IMR-90 (cell line): Measurements from ENCODE around the gene SLC47A2. TPM values are rescaled to one million over a fixed set of nuclear protein-coding genes. Genes with fewer than 3 reads are reported as not detected.
A peak's percentile ranks its signal among the peaks of the same experiment; 100 is the strongest.

Experiments
- ATAC-seq: fragments of 200-7000 bp; cut with Tn5 transposase; 2 replicates; pipeline ENCODE4 v1.9.1; 2020; ENCODE audit warnings: low read depth, mild to moderate bottlenecking, moderate library complexity
- BruUV-seq: library from RNA; stranded (reverse); fragments of 400-500 nt; replicated peaks from 2 replicates; lab custom pipeline; 2021; lab: Mats Ljungman, UMichigan
- CTCF ChIA-PET: fragments of 300-600 bp; formaldehyde crosslinking; extraction: SDS; loops from one replicate; lab custom pipeline; 2021; ENCODE audit warnings: antibody characterized with exemption; lab: Yijun Ruan, JAX
- POLR2A ChIA-PET: fragments of 300-600 bp; sonication (Branson Sonifier 250); formaldehyde crosslinking; loops from one replicate; lab custom pipeline; 2022; ENCODE audit warnings: antibody characterized with exemption; ENCODE audit not compliant: unreplicated experiment; lab: Charles Lee
- DNase-seq: peaks from one replicate; pipeline ENCODE4 v3.0.0; 2013
- H2AFZ ChIP-seq: replicated peaks from 2 replicates; pipeline ENCODE3; 2013; ENCODE audit warnings: low read length, mild to moderate bottlenecking; ENCODE audit not compliant: poor library complexity
- H2AK5ac ChIP-seq: 2 replicates; pipeline ENCODE4 v1.6.1; 2013; ENCODE audit warnings: low read depth, low read length, inconsistent platforms
- H2AK9ac ChIP-seq: replicated peaks from 2 replicates; pipeline ENCODE3; 2013; ENCODE audit warnings: mild to moderate bottlenecking, low read depth, low read length, moderate library complexity; ENCODE audit not compliant: poor library complexity
- H2BK120ac ChIP-seq: 2 replicates; pipeline ENCODE4 v1.6.1; 2013; ENCODE audit warnings: low read depth, low read length, inconsistent platforms
- H2BK15ac ChIP-seq: 3 replicates; pipeline ENCODE4 v1.6.1; 2013; ENCODE audit warnings: low read depth, low read length, inconsistent platforms
- H2BK20ac ChIP-seq: 2 replicates; pipeline ENCODE4 v1.6.1; 2013; ENCODE audit warnings: low read depth, mild to moderate bottlenecking, inconsistent platforms, low read length, moderate library complexity
- H2BK5ac ChIP-seq: 2 replicates; pipeline ENCODE4 v1.6.1; 2013; ENCODE audit warnings: mild to moderate bottlenecking, low read depth, low read length, inconsistent platforms; ENCODE audit not compliant: poor library complexity, severe bottlenecking
- H3K14ac ChIP-seq: replicated peaks from 2 replicates; pipeline ENCODE4 v1.6.1; 2013; ENCODE audit warnings: low read depth, low read length, inconsistent platforms
- H3K18ac ChIP-seq: 2 replicates; pipeline ENCODE4 v1.6.1; 2013; ENCODE audit warnings: low read depth, low read length, control low read depth
- H3K23ac ChIP-seq: 2 replicates; pipeline ENCODE4 v1.6.1; 2013; ENCODE audit warnings: low read depth, low read length, inconsistent platforms
- H3K27ac ChIP-seq: 2 replicates; pipeline ENCODE4 v1.5.1; 2013; ENCODE audit warnings: mild to moderate bottlenecking, control low read depth, low read length; ENCODE audit not compliant: insufficient read depth
- H3K27me3 ChIP-seq: 2 replicates; pipeline ENCODE4 v1.6.1; 2013; ENCODE audit warnings: low read length; ENCODE audit not compliant: control insufficient read depth, insufficient read depth
- H3K36me3 ChIP-seq: 2 replicates; pipeline ENCODE4 v1.6.1; 2013; ENCODE audit warnings: low read length, mixed read lengths; ENCODE audit not compliant: control insufficient read depth, insufficient read depth
- H3K4ac ChIP-seq: 2 replicates; pipeline ENCODE4 v1.6.1; 2013; ENCODE audit warnings: low read depth, low read length, inconsistent platforms
- H3K4me1 ChIP-seq: 2 replicates; pipeline ENCODE4 v1.6.1; 2013; ENCODE audit warnings: low read length, mixed read lengths; ENCODE audit not compliant: control insufficient read depth, insufficient read depth
- H3K4me2 ChIP-seq: 2 replicates; pipeline ENCODE4 v1.6.1; 2013; ENCODE audit warnings: low read depth, mild to moderate bottlenecking, control low read depth, low read length, moderate library complexity
- H3K4me3 ChIP-seq: 2 replicates; pipeline ENCODE4 v1.5.1; 2013; ENCODE audit warnings: low read depth, mild to moderate bottlenecking, control low read depth, low read length, moderate library complexity; ENCODE audit not compliant: insufficient read depth
- H3K56ac ChIP-seq: 2 replicates; pipeline ENCODE4 v1.6.1; 2013; ENCODE audit warnings: low read length, inconsistent platforms; ENCODE audit not compliant: insufficient read depth; ENCODE audit errors: extremely low read depth
- H3K79me1 ChIP-seq, 2 experiments: 2 replicates each; pipeline ENCODE4 v1.6.1; 2013; ENCODE audit warnings: low read length in 2 of 2, inconsistent platforms in 1 of 2, low read depth in 1 of 2
- H3K9ac ChIP-seq: 2 replicates; pipeline ENCODE4 v1.6.1; 2013; ENCODE audit warnings: low read depth, low read length, control low read depth
- H3K9me1 ChIP-seq: 2 replicates; pipeline ENCODE4 v1.6.1; 2013; ENCODE audit warnings: low read length, inconsistent platforms; ENCODE audit not compliant: insufficient read depth
- H3K9me3 ChIP-seq: 2 replicates; pipeline ENCODE4 v1.6.1; 2013; ENCODE audit warnings: low read length; ENCODE audit not compliant: control insufficient read depth, insufficient read depth
- H4K20me1 ChIP-seq: 2 replicates; pipeline ENCODE4 v1.6.1; 2013; ENCODE audit warnings: low read length, inconsistent platforms; ENCODE audit not compliant: insufficient read depth
- H4K5ac ChIP-seq: 2 replicates; pipeline ENCODE4 v1.6.1; 2013; ENCODE audit warnings: mild to moderate bottlenecking, low read depth, low read length, control low read depth
- H4K8ac ChIP-seq, 2 experiments: 2 replicates each; pipeline ENCODE4 v1.6.1; 2013; ENCODE audit warnings: low read depth in 2 of 2, low read length in 2 of 2, control low read depth in 1 of 2, inconsistent platforms in 1 of 2
- H4K91ac ChIP-seq: 2 replicates; pipeline ENCODE4 v1.6.1; 2013; ENCODE audit warnings: low read depth, low read length, inconsistent platforms; ENCODE audit not compliant: insufficient read depth
- BHLHE40 ChIP-seq: fragments of 150-350 bp; IDR thresholded peaks from 2 replicates; pipeline ENCODE4 v1.6.1; 2016; ENCODE audit warnings: mild to moderate bottlenecking, low read depth, low read length
- CEBPB ChIP-seq: IDR thresholded peaks from 2 replicates; pipeline ENCODE4 v1.6.1; 2012; ENCODE audit warnings: low read depth, low read length, improper control_type of control experiment
- CHD1 ChIP-seq: IDR thresholded peaks from 2 replicates; pipeline ENCODE4 v1.6.1; 2012; ENCODE audit warnings: low read depth, low read length, improper control_type of control experiment
- CTCF ChIP-seq: conservative IDR thresholded peaks from 2 replicates; pipeline ENCODE4 v1.5.1; 2012; ENCODE audit warnings: mild to moderate bottlenecking, low read depth, low read length, improper control_type of control experiment
- ELK1 ChIP-seq: fragments of 150-350 bp; IDR thresholded peaks from 2 replicates; pipeline ENCODE4 v1.6.1; 2016; ENCODE audit warnings: low read depth, mild to moderate bottlenecking, low read length, moderate library complexity, borderline replicate concordance
- FOS ChIP-seq: fragments of 150-350 bp; IDR thresholded peaks from 2 replicates; pipeline ENCODE4 v1.6.1; 2016; ENCODE audit warnings: low read depth, low read length
- MAFK ChIP-seq: IDR thresholded peaks from 2 replicates; pipeline ENCODE4 v1.6.1; 2012; ENCODE audit warnings: low read depth, low read length, improper control_type of control experiment
- MAZ ChIP-seq: IDR thresholded peaks from 2 replicates; pipeline ENCODE4 v1.6.1; 2012; ENCODE audit warnings: low read depth, mild to moderate bottlenecking, low read length, improper control_type of control experiment, moderate library complexity, borderline replicate concordance
- MXI1 ChIP-seq: IDR thresholded peaks from 2 replicates; pipeline ENCODE4 v1.6.1; 2012; ENCODE audit warnings: low read depth, mild to moderate bottlenecking, low read length, moderate library complexity, borderline replicate concordance
- NFE2L2 ChIP-seq: fragments of 150-350 bp; IDR thresholded peaks from 2 replicates; pipeline ENCODE4 v1.6.1; 2016; ENCODE audit warnings: low read depth, mild to moderate bottlenecking, low read length
- POLR2A ChIP-seq: IDR thresholded peaks from 2 replicates; pipeline ENCODE4 v1.6.1; 2012; ENCODE audit warnings: mild to moderate bottlenecking, low read depth, low read length
- RAD21 ChIP-seq: IDR thresholded peaks from 2 replicates; pipeline ENCODE4 v1.6.1; 2012; ENCODE audit warnings: low read length, improper control_type of control experiment
- RCOR1 ChIP-seq: IDR thresholded peaks from 2 replicates; pipeline ENCODE4 v1.6.1; 2012; ENCODE audit warnings: mild to moderate bottlenecking, low read length, improper control_type of control experiment; ENCODE audit not compliant: insufficient replicate concordance
- RFX5 ChIP-seq: IDR thresholded peaks from 2 replicates; pipeline ENCODE4 v1.8.0; 2012; ENCODE audit warnings: low read depth, mild to moderate bottlenecking, low read length, moderate library complexity
- SMC3 ChIP-seq: fragments of 150-350 bp; IDR thresholded peaks from 2 replicates; pipeline ENCODE4 v1.6.1; 2016; ENCODE audit warnings: low read depth, mild to moderate bottlenecking, antibody characterized with exemption, low read length, moderate library complexity
- WGBS, 2 experiments: methylation state at CpG; one replicate each; pipeline versions ENCODE4 v1.1.5 to v1.1.7; 2013; ENCODE audit warnings: missing lambda C conversion rate in 2 of 2; ENCODE audit not compliant: insufficient read length in 1 of 2; ENCODE audit errors: extremely low coverage in 2 of 2; 5-methylcytosine and 5-hydroxymethylcytosine counted together
- dilution Hi-C: fragments of 300-500 bp; cut with HindIII; formaldehyde crosslinking; loops from one replicate; pipeline ENCODE4 v1.14.3; 2018; ENCODE audit warnings: low sequenced_read_pairs; ENCODE audit not compliant: unreplicated experiment
- in situ Hi-C: fragments of 300-500 bp; cut with MboI; formaldehyde crosslinking; loops from 3 replicates; pipeline ENCODE4 v1.14.3; 2019; ENCODE audit warnings: low sequenced_read_pairs, inconsistent platforms, mixed read lengths
- intact Hi-C: fragments of 100-400 bp; cut with micrococcal nuclease; formaldehyde crosslinking; loops from 2 replicates; pipeline ENCODE4 v1.10.0; 2022
- polyA plus RNA-seq, 3 experiments: library from polyadenylated mRNA; depleted of rRNA; stranded (reverse); fragments of >200 nt; gene quantifications; 2 replicates each; pipeline ENCODE4 v1.2.3, GENCODE V29; 2012; ENCODE audit warnings: low replicate concordance in 1 of 3
- total RNA-seq: library from RNA; depleted of rRNA; stranded (reverse); fragments of >200 nt; gene quantifications from 2 replicates; pipeline ENCODE4 v1.2.3, GENCODE V29; 2012
- TF ChIP-seq, protein P1 (sequence below): fragments of 150-350 bp; IDR thresholded peaks from 2 replicates; pipeline ENCODE4 v1.6.1; 2017; ENCODE audit warnings: mild to moderate bottlenecking, antibody characterized with exemption, low read length, low read depth

The SLC47A2 gene
- total and polyA plus RNA-seq, 2 of the 4 experiments (the other 2 are of a cell fraction) = not detected

DNA sequence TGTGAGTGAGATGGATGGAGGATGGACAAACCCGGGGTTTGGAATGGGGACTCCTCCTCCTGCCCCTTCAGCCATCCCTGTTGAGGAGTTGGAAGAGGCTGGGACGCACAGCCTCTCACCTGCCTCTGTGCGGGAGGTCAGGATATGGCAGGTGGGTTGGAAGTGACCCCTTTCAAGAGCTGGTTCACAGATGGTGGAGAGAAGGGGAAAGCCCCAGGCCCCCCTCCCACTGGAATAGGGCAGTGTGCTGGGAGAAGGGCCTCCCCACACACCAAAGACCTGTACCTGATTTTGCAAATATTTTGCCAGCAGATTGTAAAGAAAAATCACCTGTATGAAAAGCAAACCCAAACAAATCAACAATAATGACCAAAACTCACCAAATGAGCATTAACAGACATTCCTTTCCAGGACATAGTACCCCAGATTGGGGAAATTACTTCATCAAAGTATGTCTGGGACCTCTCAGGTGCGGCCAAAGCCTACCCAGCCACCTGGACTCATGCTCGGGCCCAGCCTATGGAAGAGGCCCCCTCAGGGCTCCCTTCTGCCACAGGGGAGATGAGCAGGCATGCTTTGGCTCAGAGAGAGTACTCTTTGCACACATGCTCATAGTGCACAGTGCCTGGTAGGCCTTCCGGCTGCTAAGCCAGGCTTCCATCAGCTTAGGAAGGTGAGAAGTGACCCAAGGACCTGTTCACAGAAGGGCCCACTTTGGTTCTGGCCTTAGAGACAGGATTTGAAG lies 7.8 kb downstream of the SLC47A2 start:
- Histone ChIP-seq H3K4me3 (no peak overlapping the region), H2BK120ac (no peak overlapping the region), H2AFZ (peak overlapping the region; percentile 51), H4K5ac (no peak overlapping the region), H2BK15ac (no peak overlapping the region), H3K56ac (no peak overlapping the region), H3K27me3 (peaks cover 18% of the 10 kb centered on the region), H3K9me1 (no peaks in the 10 kb centered on the region), H2BK20ac (no peak overlapping the region), H3K79me1 (no peaks in the 10 kb centered on the region), H3K36me3 (no peaks in the 10 kb centered on the region), H3K4me2 (no peak overlapping the region), H3K14ac (no peak overlapping the region), H4K91ac (no peak overlapping the region), H2BK5ac (no peak overlapping the region), H3K4me1 (no peaks in the 10 kb centered on the region; the same call in 1 of the 2 replicates), H3K4ac (no peak overlapping the region), H2AK9ac (peak overlapping the region; percentile 65), H3K18ac (no peak overlapping the region), H3K27ac (no peak overlapping the region), H2AK5ac (no peak overlapping the region), H3K23ac (no peak overlapping the region), H3K9me3 (no peaks in the 10 kb centered on the region), H4K8ac (no peak overlapping the region), H4K20me1 (no peaks in the 10 kb centered on the region), H3K9ac (no peak overlapping the region)
- intact Hi-C loops (no loop called here), dilution Hi-C loops (no loop called here), in situ Hi-C loops (no loop called here)
- no TSS peak for BruUV-seq
- ATAC-seq (no peak), DNase-seq (no peak)
- ChIA-PET CTCF (no interaction called here), POLR2A (no interaction called here)
- TF ChIP-seq MAFK (no peak), CHD1 (no peak), BHLHE40 (no peak), CTCF (no peak), MXI1 (no peak), CEBPB (no peak), MAZ (no peak), RAD21 (no peak), SMC3 (no peak), RFX5 (no peak), NFE2L2 (no peak), POLR2A (no peak), ELK1 (no peak), RCOR1 (no peak), FOS (no peak)
- TF ChIP-seq, protein P1, sequence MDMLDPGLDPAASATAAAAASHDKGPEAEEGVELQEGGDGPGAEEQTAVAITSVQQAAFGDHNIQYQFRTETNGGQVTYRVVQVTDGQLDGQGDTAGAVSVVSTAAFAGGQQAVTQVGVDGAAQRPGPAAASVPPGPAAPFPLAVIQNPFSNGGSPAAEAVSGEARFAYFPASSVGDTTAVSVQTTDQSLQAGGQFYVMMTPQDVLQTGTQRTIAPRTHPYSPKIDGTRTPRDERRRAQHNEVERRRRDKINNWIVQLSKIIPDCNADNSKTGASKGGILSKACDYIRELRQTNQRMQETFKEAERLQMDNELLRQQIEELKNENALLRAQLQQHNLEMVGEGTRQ = no peak
- WGBS, 2 experiments = 83% methylated on average over 3 of the region's 6 CpGs; no CpG with 5 or more reads in 1 of the 2 experiments
